ENCODE data around the gene RAP1GAP. TPM values are rescaled to one million over a fixed set of nuclear protein-coding genes. Genes with fewer than 3 reads are reported as not detected.
A peak's percentile ranks its signal among the peaks of the same experiment; 100 is the strongest.

The RAP1GAP gene
- total RNA-seq, 2 donors from 2014 or later: 8.0 to 8.2 TPM

- Mint-ChIP-seq H3K9me3 (no peaks in the 10 kb centered on the region), H3K27ac (no peak overlapping the region), H3K4me3 (peak overlapping the region; percentile 54), H3K27me3 (ENCODE audit: insufficient read depth) (peaks cover 11% of the 10 kb centered on the region), H3K36me3 (ENCODE audit: low read depth) (no peaks in the 10 kb centered on the region), H3K4me1 (peaks cover 17% of the 10 kb centered on the region)
- Histone ChIP-seq H3K4me3 (ENCODE audit: low read length) (no peak overlapping the region), H3K27me3 (ENCODE audit: control insufficient read depth, insufficient read depth, low read length, poor library complexity, severe bottlenecking) (no peaks in the 10 kb centered on the region), H3K27ac (ENCODE audit: low read depth, low read length) (no peak overlapping the region), H3K36me3 (ENCODE audit: control insufficient read depth, insufficient read depth, low read length) (no peaks in the 10 kb centered on the region), H3K9me3 (ENCODE audit: control insufficient read depth, low read length) (no peaks in the 10 kb centered on the region), H3K9ac (ENCODE audit: extremely low read depth, low read length, poor library complexity, severe bottlenecking) (no peak overlapping the region), H3K4me1 (ENCODE audit: control insufficient read depth, insufficient read depth, low read length) (peaks cover 14% of the 10 kb centered on the region)
- TF ChIP-seq CTCF (conservative IDR thresholded peaks at IDR 0.05): no peak
- 88 to 90% methylated on average over 4 to 7 of the region's 7 CpGs for WGBS, 2 experiments (ENCODE audit: insufficient coverage in 1 of 2, insufficient read length in 1 of 2)
- no peak for DNase-seq
Observed at GRCh38 chr1:21621051-21621450, 48.1 kb downstream of the RAP1GAP start.

GRCh38 chr1:21620496-21620895 lies 48.7 kb downstream of the RAP1GAP start:
- H3K9ac ChIP-seq (ENCODE audit: extremely low read depth, low read length, poor library complexity, severe bottlenecking): no peak overlapping the region
- WGBS, 2 experiments (ENCODE audit: insufficient coverage in 1 of 2, insufficient read length in 1 of 2): 61 to 80% methylated on average over 8 to 16 of the region's 16 CpGs

GRCh38 chr1:21620011-21620410 lies 49.1 kb downstream of the RAP1GAP start:
- WGBS, 2 experiments (ENCODE audit: insufficient coverage in 1 of 2, insufficient read length in 1 of 2): 91 to 92% methylated on average over 7 to 12 of the region's 12 CpGs
- DNase-seq: no peak
- Histone ChIP-seq H3K27me3 (ENCODE audit: control insufficient read depth, insufficient read depth, low read length, poor library complexity, severe bottlenecking) (no peaks in the 10 kb centered on the region), H3K36me3 (ENCODE audit: control insufficient read depth, insufficient read depth, low read length) (no peaks in the 10 kb centered on the region), H3K4me1 (ENCODE audit: control insufficient read depth, insufficient read depth, low read length) (peaks cover 14% of the 10 kb centered on the region), H3K9ac (ENCODE audit: extremely low read depth, low read length, poor library complexity, severe bottlenecking) (no peak overlapping the region), H3K4me3 (ENCODE audit: low read length) (no peak overlapping the region), H3K27ac (ENCODE audit: low read depth, low read length) (no peak overlapping the region), H3K9me3 (ENCODE audit: control insufficient read depth, low read length) (no peaks in the 10 kb centered on the region)
- Mint-ChIP-seq H3K9me3 (no peaks in the 10 kb centered on the region), H3K36me3 (ENCODE audit: low read depth) (no peaks in the 10 kb centered on the region), H3K27me3 (ENCODE audit: insufficient read depth) (peaks cover 11% of the 10 kb centered on the region), H3K4me1 (peaks cover 15% of the 10 kb centered on the region), H3K4me3 (no peak overlapping the region), H3K27ac (no peak overlapping the region)
- no peak for TF ChIP-seq CTCF (conservative IDR thresholded peaks at IDR 0.05)

More at GRCh38 chr1:21620496-21620895, 48.7 kb downstream of the RAP1GAP start:
- no peak for DNase-seq
- no peak overlapping the region for H3K4me3 Mint-ChIP-seq
- Histone ChIP-seq H3K4me3 (ENCODE audit: low read length) (no peak overlapping the region), H3K9me3 (ENCODE audit: control insufficient read depth, low read length) (no peaks in the 10 kb centered on the region), H3K36me3 (ENCODE audit: control insufficient read depth, insufficient read depth, low read length) (no peaks in the 10 kb centered on the region), H3K27ac (ENCODE audit: low read depth, low read length) (no peak overlapping the region), H3K27me3 (ENCODE audit: control insufficient read depth, insufficient read depth, low read length, poor library complexity, severe bottlenecking) (no peaks in the 10 kb centered on the region), H3K4me1 (ENCODE audit: control insufficient read depth, insufficient read depth, low read length) (peaks cover 14% of the 10 kb centered on the region)
- H3K27me3 Mint-ChIP-seq (ENCODE audit: insufficient read depth): peaks cover 11% of the 10 kb centered on the region
- H3K27ac Mint-ChIP-seq: no peak overlapping the region
- no peak for TF ChIP-seq CTCF (conservative IDR thresholded peaks at IDR 0.05)
- H3K36me3 Mint-ChIP-seq (ENCODE audit: low read depth): no peaks in the 10 kb centered on the region
- peaks cover 15% of the 10 kb centered on the region for H3K4me1 Mint-ChIP-seq
- H3K9me3 Mint-ChIP-seq: no peaks in the 10 kb centered on the region
